Cardiac muscle cell (in vitro differentiated cells and primary cell): ENCODE results near the gene IL6R. TPM values are rescaled to one million over a fixed set of nuclear protein-coding genes. Genes with fewer than 3 reads are reported as not detected.
A peak's percentile ranks its signal among the peaks of the same experiment; 100 is the strongest.

Experiments used
- DNase-seq, 2 donors: peaks; one replicate each; pipeline versions ENCODE4 v3.0.0 to v3.0.0-alpha.2; 2010 to 2017; ENCODE audit warnings: low read depth in 1 of 2, low spot score in 1 of 2
- H3K27ac ChIP-seq: fragments of 200-600 bp; sonication (generic); 2 replicates; pipeline ENCODE4 v1.5.1; 2016
- H3K27me3 ChIP-seq: fragments of 200-600 bp; sonication (generic); 2 replicates; pipeline ENCODE4 v1.6.0; 2016; ENCODE audit warnings: control low read depth
- H3K36me3 ChIP-seq: fragments of 200-600 bp; sonication (generic); 2 replicates; pipeline ENCODE4 v1.5.1; 2016; ENCODE audit warnings: control low read depth
- H3K4me1 ChIP-seq: fragments of 200-600 bp; sonication (generic); 2 replicates; pipeline ENCODE4 v1.8.1; 2017; ENCODE audit warnings: low read depth, mild to moderate bottlenecking, mixed run types
- H3K4me3 ChIP-seq: fragments of 200-600 bp; sonication (generic); 2 replicates; pipeline ENCODE4 v1.5.1; 2016; ENCODE audit warnings: mild to moderate bottlenecking
- H3K9me3 ChIP-seq: fragments of 200-600 bp; sonication (generic); 2 replicates; pipeline ENCODE4 v1.5.1; 2017; ENCODE audit warnings: low read depth, mild to moderate bottlenecking, control low read depth
- polyA plus RNA-seq: library from polyadenylated mRNA; unstranded; fragments of >200 nt; fragmentation: Nextera tagmentation; extraction: Ambion mirVana; gene quantifications from 2 replicates; pipeline ENCODE4 v1.2.1, GENCODE V29; 2016
- total RNA-seq: library from RNA; depleted of rRNA; stranded (reverse); fragments of >200 nt; gene quantifications from 2 replicates; pipeline ENCODE4 v1.2.3, GENCODE V29; 2016
- TF ChIP-seq, protein P1 (sequence below): IDR thresholded peaks from 2 replicates; pipeline ENCODE4 v1.5.1; 2012; ENCODE audit warnings: low read depth, mild to moderate bottlenecking, low read length

The IL6R gene
- total and polyA plus RNA-seq, 2 experiments from 2014 or later = 2.5 to 5.2 TPM

DNA sequence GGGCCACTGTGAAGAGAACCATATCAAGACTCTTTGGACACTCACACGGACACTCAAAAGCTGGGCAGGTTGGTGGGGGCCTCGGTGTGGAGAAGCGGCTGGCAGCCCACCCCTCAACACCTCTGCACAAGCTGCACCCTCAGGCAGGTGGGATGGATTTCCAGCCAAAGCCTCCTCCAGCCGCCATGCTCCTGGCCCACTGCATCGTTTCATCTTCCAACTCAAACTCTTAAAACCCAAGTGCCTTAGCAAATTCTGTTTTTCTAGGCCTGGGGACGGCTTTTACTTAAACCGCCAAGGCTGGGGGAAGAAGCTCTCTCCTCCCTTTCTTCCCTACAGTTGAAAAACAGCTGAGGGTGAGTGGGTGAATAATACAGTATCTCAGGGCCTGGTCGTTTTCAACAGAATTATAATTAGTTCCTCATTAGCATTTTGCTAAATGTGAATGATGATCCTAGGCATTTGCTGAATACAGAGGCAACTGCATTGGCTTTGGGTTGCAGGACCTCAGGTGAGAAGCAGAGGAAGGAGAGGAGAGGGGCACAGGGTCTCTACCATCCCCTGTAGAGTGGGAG is 60.6 kb downstream of the IL6R start:
- peaks cover 12% of the 10 kb centered on the region for H3K4me1 ChIP-seq
- H3K36me3 ChIP-seq = no peaks in the 10 kb centered on the region
- no peak overlapping the region for H3K27ac ChIP-seq
- no peak for DNase-seq
- H3K27me3 ChIP-seq = no peaks in the 10 kb centered on the region
- H3K4me3 ChIP-seq = no peak overlapping the region
- TF ChIP-seq, protein P1, sequence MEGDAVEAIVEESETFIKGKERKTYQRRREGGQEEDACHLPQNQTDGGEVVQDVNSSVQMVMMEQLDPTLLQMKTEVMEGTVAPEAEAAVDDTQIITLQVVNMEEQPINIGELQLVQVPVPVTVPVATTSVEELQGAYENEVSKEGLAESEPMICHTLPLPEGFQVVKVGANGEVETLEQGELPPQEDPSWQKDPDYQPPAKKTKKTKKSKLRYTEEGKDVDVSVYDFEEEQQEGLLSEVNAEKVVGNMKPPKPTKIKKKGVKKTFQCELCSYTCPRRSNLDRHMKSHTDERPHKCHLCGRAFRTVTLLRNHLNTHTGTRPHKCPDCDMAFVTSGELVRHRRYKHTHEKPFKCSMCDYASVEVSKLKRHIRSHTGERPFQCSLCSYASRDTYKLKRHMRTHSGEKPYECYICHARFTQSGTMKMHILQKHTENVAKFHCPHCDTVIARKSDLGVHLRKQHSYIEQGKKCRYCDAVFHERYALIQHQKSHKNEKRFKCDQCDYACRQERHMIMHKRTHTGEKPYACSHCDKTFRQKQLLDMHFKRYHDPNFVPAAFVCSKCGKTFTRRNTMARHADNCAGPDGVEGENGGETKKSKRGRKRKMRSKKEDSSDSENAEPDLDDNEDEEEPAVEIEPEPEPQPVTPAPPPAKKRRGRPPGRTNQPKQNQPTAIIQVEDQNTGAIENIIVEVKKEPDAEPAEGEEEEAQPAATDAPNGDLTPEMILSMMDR = no peak
- no peaks in the 10 kb centered on the region for H3K9me3 ChIP-seq

DNA sequence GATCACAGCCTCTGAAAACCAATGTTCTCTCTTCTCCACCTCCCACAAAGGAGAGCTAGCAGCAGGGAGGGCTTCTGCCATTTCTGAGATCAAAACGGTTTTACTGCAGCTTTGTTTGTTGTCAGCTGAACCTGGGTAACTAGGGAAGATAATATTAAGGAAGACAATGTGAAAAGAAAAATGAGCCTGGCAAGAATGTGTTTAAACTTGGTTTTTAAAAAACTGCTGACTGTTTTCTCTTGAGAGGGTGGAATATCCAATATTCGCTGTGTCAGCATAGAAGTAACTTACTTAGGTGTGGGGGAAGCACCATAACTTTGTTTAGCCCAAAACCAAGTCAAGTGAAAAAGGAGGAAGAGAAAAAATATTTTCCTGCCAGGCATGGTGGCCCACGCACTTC is 61.1 kb downstream of the IL6R start:
- no peaks in the 10 kb centered on the region for H3K9me3 ChIP-seq
- H3K36me3 ChIP-seq = no peaks in the 10 kb centered on the region
- H3K27me3 ChIP-seq = no peaks in the 10 kb centered on the region
- H3K27ac ChIP-seq = no peak overlapping the region
- H3K4me3 ChIP-seq = no peak overlapping the region
- H3K4me1 ChIP-seq = peaks cover 8% of the 10 kb centered on the region
- TF ChIP-seq, protein P1 = no peak
- DNase-seq = no peak

DNA sequence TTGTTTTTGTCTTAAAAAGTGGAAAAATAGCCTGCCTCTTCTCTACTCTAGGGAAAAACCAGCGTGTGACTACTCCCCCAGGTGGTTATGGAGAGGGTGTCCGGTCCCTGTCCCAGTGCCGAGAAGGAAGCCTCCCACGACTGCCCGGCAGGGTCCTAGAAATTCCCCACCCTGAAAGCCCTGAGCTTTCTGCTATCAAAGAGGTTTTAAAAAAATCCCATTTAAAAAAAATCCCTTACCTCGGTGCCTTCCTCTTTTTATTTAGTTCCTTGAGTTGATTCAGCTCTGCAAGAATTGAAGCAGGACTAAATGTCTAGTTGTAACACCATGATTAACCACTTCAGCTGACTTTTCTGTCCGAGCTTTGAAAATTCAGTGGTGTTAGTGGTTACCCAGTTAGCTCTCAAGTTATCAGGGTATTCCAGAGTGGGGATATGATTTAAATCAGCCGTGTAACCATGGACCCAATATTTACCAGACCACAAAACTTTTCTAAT is 61.8 kb downstream of the IL6R start:
- no peak overlapping the region for H3K4me3 ChIP-seq
- DNase-seq = no peak
- TF ChIP-seq, protein P1 = peak; percentile 28
- H3K9me3 ChIP-seq = no peaks in the 10 kb centered on the region
- H3K36me3 ChIP-seq = no peaks in the 10 kb centered on the region
- no peak overlapping the region for H3K27ac ChIP-seq
- H3K27me3 ChIP-seq = no peaks in the 10 kb centered on the region
- peaks cover 8% of the 10 kb centered on the region for H3K4me1 ChIP-seq

DNA sequence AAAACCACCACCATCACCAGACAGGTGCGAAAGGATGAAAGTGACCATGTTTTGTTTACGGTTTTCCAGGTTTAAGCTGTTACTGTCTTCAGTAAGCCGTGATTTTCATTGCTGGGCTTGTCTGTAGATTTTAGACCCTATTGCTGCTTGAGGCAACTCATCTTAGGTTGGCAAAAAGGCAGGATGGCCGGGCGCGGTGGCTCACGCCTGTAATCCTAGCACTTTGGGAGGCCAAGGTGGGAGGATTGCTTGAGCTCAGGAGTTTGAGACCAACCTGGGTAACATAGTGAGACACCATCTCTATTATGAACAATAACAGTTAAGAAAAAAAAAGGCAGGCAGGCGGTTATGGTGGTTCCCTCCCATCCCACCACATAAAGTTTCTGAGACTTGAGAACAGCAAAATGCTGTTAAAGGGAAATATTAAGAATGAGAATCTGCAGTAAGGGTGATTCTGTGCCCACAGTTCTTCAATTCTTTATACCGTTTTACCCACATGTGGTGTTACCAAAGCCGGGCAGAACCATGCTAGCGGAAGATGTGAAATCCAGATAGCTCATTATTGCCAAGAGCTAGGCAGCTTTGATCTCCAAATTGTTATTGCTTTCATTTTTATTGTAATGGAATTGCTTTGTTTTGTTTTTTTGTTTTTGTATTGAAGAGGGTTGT is 62.4 kb downstream of the IL6R start:
- Histone ChIP-seq H3K4me3 (no peak overlapping the region), H3K36me3 (no peaks in the 10 kb centered on the region), H3K4me1 (peaks cover 8% of the 10 kb centered on the region), H3K27me3 (no peaks in the 10 kb centered on the region), H3K9me3 (no peaks in the 10 kb centered on the region), H3K27ac (no peak overlapping the region)
- DNase-seq = no peak
- TF ChIP-seq, protein P1 = no peak

DNA sequence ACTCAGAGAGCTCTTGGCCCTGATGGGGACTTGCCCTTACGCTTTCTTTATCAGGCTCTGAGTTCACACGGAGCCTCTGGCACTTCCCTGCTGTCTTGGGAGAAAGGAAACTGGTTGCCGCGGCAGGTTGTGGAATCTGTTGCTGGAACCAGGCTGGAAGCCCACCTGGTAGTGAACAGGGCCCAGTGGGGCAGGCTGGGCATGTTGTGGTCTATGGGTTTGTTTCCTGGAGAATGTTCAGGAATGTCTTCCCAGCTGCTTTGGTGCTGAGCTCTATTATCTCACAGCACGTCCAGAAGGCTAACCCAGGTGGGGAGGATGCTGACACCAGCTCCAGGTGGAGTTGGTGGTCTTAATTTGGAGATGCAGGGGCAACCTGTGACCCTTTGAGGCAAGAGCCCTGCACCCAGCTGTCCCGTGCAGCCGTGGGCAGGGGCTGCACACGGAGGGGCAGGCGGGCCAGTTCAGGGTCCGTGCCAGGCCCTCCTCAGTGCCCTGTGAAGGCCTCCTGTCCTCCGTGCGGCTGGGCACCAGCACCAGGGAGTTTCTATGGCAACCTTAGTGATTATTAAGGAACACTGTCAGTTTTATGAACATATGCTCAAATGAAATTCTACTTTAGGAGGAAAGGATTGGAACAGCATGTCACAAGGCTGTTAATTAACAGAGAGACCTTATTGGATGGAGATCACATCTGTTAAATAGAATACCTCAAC is 63.5 kb downstream of the IL6R start:
- peaks cover 2% of the 10 kb centered on the region for H3K4me1 ChIP-seq
- H3K27me3 ChIP-seq = no peaks in the 10 kb centered on the region
- no peaks in the 10 kb centered on the region for H3K36me3 ChIP-seq
- DNase-seq = no peak
- no peak overlapping the region for H3K4me3 ChIP-seq
- TF ChIP-seq, protein P1 = no peak
- H3K27ac ChIP-seq = no peak overlapping the region
- H3K9me3 ChIP-seq = no peaks in the 10 kb centered on the region
